GM21529 (cell line): Measurements from ENCODE around the gene FGFR2.

Source experiments
- ATAC-seq: cut with Tn5 transposase; IDR thresholded peaks from one replicate; pipeline ENCODE4 v1.9.1; 2021; ENCODE audit not compliant: unreplicated experiment

FGFR2 gene

GRCh38 chr10:121459622-121460453 is 138.4 kb downstream of the FGFR2 start:
- no peak for ATAC-seq

- ATAC-seq, result no peak
Observed at GRCh38 chr10:121459279-121459621, 139.0 kb downstream of the FGFR2 start.

- no peak for ATAC-seq
Observed at GRCh38 chr10:121457729-121458128, 140.5 kb downstream of the FGFR2 start.

GRCh38 chr10:121455377-121455776 is 142.9 kb downstream of the FGFR2 start:
- ATAC-seq, result no peak

GRCh38 chr10:121454781-121455180 is 143.5 kb downstream of the FGFR2 start:
- ATAC-seq, result no peak

- ATAC-seq, result no peak
Observed at GRCh38 chr10:121453160-121453559, 145.1 kb downstream of the FGFR2 start.

- no peak for ATAC-seq
Observed at GRCh38 chr10:121452581-121452980, 145.7 kb downstream of the FGFR2 start.

- ATAC-seq, result no peak
Observed at GRCh38 chr10:121450247-121450646, 148.0 kb downstream of the FGFR2 start.

GRCh38 chr10:121449482-121449924 is 148.7 kb downstream of the FGFR2 start:
- peak; percentile 19 for ATAC-seq

GRCh38 chr10:121448766-121449421 is 149.3 kb downstream of the FGFR2 start:
- peak; percentile 95 for ATAC-seq

- no peak for ATAC-seq
Observed at GRCh38 chr10:121444520-121445165, 153.6 kb downstream of the FGFR2 start.

- no peak for ATAC-seq
Observed at GRCh38 chr10:121442086-121442935, 155.9 kb downstream of the FGFR2 start.

- no peak for ATAC-seq
Observed at GRCh38 chr10:121440461-121440860, 157.8 kb downstream of the FGFR2 start.

- no peak for ATAC-seq
Observed at GRCh38 chr10:121438333-121438732, 159.9 kb downstream of the FGFR2 start.

- ATAC-seq, result no peak
Observed at GRCh38 chr10:121437596-121437995, 160.6 kb downstream of the FGFR2 start.

GRCh38 chr10:121436630-121437341 is 161.5 kb downstream of the FGFR2 start:
- ATAC-seq, result no peak

- ATAC-seq, result no peak
Observed at GRCh38 chr10:121436281-121436629, 162.0 kb downstream of the FGFR2 start.

GRCh38 chr10:121435099-121435875 is 163.0 kb downstream of the FGFR2 start:
- no peak for ATAC-seq

GRCh38 chr10:121433965-121434364 is 164.3 kb downstream of the FGFR2 start:
- no peak for ATAC-seq

- no peak for ATAC-seq
Observed at GRCh38 chr10:121428867-121429266, 169.4 kb downstream of the FGFR2 start.
